GM19397 (cell line): Measurements from ENCODE around the gene ADM2.
"Not testable (repeated sequence)": the region's sequence is repeated elsewhere in the genome, so short reads cannot be mapped to it uniquely, and the experiment has no call there.

Experiments used
- ATAC-seq: cut with Tn5 transposase; IDR thresholded peaks from one replicate; pipeline ENCODE4 v1.9.1; 2021; ENCODE audit warnings: mild to moderate bottlenecking, moderate library complexity; ENCODE audit not compliant: unreplicated experiment

The ADM2 gene, protein sequence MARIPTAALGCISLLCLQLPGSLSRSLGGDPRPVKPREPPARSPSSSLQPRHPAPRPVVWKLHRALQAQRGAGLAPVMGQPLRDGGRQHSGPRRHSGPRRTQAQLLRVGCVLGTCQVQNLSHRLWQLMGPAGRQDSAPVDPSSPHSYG

DNA sequence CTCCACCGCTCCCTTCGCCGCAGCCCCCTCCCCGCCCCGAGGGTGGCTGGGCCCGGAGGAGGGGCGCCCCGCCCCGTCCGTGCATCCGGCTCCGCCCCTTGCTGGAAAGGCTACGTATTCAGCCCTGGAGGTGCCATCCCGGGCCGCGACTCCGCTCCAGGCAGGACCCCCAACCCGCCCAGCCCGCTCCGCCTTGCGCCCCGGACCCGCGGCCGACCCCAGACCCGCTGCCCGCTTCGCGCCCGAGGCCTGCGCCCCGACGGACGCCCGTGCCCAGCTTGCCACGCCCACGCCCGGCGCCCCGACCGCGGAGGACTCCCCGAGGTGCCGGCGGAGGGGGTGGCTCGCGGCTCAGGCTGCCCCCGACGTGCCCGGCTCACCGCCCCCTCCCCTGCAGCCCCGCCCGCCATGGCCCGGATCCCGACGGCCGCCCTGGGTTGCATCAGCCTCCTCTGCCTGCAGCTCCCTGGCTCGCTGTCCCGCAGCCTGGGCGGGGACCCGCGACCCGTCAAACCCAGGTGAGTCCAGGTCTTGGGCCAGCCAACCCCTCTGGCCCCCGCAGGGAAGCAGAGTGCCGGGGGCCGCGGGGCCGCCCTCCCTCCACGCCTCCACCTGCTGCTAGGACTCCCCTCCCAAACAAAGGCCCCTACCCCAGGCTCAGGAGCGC, at the start of gene ADM2:
TSS of gene ADM2 (plus strand) at position 104 of the 667 bp plus-strand sequence. CDS start at position 409, 305 bp downstream.
- no peak for ATAC-seq

DNA sequence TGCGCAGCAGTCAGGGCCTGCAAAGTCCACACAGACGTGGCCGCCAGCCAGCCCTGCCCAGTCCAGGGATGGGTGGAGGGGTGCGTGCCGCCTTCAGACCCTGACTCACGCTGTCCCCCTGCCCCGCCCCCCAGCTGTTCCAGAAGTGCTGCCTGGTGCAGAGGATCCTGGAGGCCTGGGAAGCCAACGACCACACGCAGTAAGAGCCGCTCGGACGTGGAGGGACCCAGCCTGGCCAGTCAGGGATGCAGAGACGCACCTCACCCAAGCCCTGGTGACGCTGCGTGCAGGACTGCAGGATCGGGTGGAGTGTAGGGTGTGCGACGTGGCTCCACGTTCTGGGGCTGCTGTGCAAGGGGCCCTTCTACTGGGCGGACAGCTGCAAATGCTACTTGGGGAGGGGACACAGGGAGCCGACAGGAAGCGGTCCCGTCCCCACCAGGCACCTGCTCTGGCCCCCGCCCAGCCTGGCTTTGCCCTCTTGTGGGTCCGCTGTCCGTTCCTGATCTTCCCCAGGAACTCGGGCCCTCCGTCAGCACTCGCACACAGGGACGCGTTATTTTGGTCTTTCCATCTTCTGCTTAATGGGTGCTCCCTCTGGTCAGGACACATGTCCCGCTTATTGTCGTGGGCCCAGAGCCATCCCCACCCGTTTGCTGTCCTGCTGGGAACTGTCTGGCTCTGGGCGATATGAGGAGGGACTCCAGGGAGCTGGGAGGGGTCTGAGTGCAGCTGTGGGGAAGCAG, 49.0 kb upstream of the ADM2 start:
- ATAC-seq = no peak

DNA sequence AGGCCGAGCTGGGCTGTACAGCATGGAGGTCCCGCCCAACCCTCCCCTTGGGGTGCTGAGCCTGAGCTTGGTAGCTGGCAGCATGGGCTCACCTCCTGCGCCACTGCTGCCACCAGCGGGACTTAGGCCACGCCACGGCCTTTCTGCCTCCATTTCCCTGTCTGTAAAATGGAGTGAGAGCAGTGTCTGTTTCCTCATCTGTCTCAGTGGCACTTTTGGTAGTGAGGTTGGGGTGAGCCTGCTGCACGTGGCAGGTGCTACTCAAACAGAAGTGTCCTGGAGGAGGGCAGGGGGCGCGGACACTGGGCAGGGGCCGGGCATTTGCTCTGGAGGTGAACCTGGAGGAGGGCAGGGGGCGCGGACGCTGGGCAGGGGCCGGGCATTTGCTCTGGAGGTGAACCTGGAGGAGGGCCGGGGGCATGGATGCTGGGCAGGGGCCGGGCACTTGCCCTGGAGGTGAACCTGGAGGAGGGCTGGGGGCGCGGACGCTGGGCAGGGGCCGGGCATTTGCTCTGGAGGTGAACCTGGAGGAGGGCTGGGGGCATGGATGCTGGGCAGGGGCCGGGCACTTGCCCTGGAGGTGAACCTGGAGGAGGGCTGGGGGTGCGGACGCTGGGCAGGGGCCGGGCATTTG, 48.3 kb upstream of the ADM2 start:
- ATAC-seq = not testable (repeated sequence)

DNA sequence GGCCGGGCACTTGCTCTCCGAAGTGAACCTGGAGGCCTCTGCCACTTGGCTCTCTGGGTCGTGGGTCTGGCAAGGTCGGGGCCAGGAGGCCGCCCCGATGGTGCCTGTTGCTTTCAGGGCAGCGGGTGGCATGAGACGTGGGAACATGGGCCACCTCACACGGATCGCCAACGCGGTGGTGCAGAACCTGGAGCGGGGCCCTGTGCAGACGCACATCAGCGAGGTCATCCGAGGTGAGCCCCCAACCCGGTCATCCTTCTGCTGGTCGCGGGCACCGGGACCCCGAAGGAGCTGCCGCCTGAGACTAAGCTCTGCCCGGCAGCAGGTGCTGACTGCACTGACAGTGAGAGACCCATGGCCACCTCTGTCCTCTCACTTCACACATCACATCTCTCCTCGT, 46.5 kb upstream of the ADM2 start:
- ATAC-seq = no peak

DNA sequence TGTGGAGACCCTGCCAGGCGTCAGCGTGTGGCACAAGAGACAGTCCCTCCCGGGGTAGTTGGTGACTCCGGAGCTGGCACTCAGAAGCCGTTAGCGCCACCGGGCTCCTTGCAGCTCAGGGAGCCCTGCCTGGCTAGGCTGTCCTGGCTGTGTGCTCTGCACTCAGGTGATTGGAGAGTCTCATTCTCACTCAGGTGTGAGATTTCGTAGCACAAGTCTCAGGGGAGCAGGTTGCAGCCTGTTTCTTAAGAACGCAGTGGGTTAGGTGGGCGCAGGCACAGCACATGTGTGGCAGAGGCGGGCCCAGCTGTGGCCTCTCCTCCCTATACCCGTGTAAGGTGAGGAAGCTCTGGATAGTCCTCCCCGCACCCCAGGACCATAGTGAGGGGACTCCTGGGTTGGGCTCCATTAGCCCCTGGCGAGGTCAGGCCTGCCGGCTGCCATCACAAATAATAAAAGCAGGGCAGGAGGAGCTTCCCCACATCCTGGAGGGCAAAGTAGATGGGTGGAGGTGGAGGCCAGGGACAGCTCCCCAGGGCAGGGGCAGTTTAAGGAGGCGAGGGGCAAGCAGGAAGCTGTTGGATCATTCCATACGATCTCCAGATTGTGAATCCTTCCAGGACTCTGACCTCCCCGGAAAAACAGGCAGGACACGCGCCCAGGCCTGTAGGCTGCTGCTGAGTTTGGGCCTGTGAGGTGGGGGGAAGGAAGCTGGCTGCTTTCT, 45.9 kb upstream of the ADM2 start:
- ATAC-seq = no peak

DNA sequence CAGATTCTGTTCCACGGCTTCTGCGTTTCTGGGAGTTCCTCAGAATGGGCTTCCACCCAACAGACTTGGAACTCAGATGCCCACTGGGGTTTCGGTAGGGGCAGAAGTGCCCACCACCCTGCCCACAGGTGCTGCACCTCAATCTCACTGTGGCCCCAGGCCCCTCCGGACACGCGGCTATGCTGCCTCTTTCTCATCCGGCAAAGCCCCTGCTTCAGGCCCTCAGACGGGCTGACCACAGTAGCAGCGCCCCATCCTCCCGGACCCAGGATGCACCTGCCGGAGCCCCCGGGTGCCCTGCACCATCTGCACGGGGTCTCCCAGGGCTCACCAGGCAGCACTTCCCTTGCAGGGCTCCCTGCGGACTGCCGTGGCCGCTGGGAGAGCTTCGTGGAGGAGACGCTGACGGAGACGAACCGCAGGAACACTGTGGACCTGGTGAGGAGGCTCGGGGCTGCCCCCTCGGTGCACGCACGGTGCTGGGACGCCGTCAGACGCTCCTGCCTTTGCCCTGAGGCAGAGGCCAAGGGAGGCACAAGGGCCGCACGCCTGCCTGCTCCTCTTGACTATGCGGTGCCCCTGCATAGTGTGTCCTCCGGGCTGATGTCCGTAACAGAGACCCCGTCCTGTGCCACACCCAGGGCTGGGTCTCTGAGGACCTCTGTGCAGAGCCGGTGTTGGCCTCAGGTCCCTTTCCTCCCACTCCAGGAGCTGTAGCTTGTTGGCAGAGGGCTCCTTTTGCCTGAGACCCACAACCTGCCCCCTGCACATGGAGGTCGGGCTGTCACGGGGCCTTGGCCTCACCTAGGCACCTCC, 45.1 kb upstream of the ADM2 start:
- ATAC-seq = no peak

DNA sequence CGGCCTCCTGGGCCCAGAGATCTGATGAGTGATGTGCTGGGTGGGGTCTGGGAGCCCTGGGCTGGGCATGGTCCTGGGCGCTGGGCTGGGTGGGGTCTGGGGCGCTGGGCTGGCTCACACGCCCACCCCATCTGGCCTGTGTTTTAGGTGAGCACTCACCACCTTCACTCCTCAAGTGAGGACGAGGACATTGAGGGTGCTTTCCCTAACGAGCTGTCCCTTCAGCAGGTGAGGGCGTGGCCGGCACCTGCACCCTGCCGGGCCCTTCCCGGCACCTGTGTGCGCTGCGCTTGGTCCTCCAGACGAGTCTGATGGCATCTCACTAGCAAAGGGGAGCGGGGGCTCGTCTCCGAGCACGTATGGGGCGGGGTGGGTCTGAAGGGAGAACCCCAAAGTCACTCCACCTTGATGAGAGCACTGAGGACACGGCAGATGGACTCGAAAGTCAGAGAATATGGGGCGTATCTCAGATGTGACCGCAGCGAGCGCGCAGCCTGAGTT, 44.5 kb upstream of the ADM2 start:
- no peak for ATAC-seq

DNA sequence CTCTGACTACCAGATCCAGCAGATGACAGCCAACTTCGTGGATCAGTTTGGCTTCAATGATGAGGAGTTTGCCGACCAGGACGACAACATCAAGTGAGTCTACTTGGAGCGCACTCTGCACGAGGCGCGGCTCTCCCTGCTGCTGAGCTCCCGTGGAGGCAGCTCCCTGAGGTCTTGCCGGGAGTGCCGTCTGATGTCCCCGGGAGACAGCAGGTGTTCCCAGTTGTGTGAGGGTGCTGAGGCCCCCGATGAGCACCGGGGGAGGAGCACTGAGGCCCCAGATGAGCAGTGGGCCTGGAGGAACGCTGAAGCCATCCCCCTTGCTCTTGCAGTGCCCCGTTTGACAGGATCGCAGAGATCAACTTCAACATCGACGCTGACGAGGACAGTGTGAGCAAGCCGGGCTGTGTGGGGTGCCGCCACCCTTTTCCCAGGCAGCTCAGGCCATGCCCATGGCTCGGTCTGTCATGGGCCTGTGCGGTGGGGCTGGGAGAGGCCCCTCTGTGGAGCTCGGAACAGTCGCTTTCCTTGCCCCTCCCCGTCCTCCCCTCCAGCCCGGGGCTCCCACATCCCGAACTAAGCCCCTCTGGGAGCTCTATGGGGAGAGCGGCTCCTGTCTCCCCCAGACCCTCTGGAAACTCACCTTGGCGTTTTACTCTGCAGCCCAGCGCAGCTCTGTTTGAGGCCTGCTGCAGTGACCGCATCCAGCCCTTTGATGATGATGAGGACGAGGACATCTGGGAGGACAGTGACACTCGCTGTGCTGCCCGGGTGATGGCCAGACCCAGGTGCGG, 43.6 kb upstream of the ADM2 start:
- no peak for ATAC-seq

DNA sequence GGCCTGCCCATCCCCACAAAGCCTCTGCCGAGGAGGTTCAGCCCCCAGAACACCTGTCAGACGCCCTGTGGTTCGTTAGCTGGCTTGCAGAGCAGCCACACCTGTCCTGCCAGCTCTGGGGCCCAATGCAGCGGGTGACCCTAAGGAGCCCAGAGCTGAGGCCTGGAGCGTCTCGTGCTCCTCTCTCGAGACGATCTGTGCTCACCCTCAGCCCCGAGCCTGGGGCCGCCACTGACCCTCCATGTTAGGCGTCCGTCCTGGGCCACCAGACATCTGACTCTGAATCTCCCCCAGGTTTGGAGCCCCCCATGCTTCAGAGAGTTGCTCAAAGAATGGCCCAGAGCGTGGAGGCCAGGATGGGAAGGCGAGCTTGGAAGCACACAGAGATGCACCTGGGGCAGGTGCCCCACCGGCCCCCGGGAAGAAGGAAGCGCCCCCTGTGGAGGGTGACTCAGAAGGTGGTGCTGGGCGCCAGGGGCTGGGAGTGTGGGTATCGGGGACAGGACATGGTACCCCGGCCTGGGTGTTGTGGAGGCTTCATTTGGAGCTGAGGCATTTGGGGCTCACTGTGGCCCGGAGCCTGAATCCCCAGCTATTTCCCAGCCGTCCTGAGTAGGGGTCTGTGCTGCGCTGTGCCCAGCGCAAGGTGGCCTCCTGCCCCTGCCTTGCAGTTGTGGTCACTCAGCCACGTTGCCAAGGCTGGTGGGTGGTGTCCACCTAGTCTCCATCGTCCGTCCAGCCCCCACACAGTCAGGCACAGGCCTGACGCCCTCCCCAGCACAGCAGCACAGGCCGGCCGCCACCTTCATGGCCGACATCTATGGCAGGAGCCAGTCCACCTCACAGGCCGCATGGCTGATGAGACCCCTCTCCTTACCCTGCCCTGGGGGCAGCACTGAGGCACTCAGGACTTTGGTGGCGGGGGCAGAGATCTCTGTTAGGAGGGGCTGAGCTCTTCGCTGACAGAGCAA, 42.8 kb upstream of the ADM2 start:
- ATAC-seq = no peak

DNA sequence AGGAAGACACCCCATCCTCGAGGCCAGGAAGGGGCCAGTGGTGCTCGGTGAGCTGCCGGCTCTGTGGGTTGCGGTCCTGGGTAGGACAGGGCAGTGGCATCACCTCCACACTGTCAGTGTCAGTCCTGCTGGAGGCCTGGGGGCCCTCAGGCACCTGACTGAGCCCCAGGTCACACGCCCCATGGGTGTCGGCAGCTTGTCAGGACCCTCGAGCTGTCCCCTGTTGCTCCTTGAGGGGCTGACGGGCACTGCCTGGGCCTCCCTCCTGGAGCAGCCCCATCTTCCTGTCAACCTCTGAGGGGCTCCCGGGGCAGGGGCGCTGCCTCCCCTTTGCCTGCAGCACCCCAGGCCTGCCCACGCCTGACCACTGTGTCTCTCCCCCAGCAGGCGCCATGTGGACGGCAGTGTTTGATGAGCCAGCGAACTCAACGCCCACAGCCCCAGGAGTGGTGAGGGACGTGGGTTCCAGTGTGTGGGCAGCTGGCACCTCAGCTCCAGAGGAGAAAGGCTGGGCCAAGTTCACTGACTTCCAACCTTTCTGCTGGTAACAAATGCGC, 42.0 kb upstream of the ADM2 start:
- ATAC-seq = no peak

DNA sequence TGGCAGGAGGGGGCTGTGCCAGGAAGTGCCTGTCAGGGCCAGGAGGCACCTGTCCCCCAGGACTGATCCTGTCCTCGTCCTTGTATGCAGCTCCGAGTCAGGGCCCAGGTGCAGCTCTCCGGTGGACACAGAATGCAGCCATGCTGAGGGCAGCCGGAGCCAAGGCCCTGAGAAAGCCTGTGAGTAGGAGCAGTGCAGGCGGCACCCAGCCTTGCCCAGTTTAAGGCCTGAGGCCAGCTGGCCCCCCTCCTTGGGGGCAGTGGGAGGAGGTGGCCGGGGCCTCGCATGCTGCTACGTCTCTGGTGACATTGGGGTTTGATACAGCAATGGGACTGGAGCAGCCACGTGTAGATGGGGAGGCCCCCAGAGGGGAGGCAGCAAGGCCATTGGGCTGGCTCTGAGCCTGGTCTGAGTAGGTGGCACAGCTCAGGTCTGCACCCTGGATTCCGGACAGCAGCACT, 41.4 kb upstream of the ADM2 start:
- no peak for ATAC-seq

DNA sequence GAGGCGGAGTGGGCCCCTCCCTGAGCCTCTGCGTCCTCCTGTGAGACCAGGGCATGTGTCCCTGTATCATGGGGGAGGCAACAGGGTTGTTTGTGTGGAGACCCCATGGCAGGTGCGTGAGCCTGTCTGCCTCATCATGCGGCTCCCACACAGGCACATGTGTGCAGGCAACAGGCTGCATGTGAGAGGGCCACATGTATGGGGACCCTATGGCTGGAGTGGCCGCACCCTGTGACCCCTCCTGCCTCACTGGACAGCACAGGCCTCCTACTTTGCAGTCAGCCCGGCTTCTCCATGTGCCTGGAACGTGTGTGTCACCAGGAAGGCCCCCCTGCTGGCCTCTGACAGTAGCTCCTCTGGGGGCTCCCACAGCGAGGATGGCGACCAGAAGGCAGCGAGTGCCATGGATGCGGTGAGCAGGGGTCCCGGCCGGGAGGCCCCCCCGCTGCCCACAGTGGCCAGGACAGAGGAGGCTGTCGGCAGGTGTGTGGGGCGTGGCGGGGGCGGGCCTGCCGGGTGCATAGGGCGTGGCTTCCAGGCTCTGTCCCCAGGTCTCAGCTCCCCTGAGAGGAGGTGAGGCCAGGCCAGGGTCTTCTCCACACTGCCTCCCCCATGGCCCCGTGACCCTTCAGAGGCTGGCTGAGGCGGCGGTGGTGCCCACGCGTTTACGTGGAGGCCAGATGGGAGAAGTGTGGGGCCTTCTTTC, 40.6 kb upstream of the ADM2 start:
- ATAC-seq = no peak

DNA sequence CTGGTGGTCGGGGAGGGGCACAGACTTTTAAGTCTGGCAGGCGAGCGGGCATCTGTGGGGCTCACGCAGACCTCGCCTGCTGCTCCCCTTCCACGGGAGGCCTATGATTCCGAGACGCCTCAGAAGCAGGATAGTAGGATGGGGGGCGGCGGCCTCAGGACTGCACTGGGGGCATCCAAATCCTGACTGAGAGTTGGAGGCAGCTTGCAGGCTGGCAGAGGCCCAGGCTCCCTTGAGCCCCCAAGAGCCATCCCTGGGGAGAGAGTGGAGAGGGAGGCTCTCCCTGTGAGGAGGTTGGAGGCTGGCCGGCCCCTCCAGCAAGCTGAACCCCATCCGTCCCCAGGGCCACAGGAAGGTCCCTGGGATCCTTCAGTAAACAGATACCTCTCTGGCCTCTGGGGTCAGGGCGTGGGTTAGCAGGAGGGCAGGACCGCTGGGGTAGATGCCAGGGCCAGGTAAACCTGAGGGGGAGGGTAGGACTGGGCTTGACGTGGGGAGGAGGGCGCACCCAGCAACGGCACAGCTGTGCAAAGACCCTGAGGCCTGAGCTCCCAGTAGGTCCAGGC, 39.8 kb upstream of the ADM2 start:
- no peak for ATAC-seq

DNA sequence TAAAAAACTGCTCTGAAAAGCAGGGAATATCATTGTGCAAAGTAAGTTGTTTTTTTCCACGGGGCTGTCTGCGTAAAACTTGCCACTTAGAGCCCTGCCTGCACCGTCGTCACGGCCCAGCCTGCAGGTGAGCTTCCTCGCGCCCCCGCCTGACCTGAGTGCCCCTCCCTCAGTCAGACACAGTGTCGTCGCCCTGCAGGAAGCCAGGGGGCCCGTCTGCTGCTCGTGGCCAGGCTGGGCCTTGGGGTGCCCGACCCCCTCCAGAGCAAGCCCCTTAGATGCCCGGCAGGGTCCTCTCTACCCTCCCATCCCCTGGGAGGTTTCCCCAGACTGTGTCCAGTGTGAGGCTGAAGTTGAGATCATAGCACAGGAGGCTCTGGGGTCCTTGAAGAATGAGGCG, 38.1 kb upstream of the ADM2 start:
- no peak for ATAC-seq

DNA sequence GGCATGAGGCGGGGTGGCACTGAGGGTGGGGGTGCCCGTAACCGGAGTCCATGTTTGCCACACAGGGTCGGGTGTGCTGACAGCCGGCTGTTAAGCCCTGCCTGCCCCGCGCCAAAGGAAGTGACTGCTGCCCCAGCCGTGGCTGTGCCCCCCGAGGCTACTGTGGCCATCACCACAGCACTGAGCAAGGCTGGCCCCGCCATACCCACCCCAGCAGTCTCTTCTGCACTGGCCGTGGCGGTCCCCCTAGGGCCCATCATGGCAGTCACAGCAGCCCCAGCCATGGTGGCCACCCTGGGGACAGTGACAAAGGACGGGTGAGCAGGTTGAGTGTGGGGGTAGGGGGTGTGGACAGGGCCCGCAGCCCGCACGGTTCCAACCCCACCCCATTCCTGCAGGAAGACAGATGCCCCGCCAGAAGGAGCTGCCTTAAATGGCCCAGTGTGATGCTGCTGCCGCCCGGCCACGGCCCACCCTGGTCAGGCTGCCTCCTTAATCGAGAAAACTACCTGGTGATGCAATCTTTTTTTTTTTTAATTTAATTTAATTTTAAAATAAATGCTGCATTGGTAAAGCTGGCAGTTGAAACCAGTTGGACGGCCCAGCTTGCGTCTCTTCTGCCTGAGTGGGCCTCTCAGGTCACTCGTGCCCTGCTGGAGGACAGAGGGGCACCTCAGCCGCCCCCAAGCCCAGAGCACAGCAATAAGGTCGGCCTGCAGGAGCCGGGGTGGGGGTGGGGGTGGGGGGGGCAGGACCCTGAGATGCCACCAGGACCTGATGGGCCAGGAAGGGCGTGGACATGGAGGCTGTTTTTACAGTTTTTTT, 37.3 kb upstream of the ADM2 start:
- no peak for ATAC-seq

DNA sequence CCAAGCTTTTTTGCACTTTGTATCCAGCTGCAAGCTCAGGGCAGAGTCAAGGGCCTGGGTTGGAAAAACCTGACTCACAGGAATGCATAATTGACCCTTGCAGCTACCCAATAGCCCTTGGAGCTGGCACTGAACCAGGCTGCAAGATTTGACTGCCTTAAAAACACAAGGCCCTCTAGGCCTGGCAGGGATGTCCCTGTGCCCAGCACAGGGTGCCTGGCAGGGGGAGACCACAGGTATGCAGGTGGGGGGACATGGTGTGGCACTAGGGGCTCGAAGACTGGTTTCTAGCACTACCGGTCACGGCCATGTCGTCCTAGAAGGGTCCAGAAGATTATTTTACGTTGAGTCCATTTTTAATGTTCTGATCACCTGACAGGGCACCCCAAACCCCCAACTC, 36.7 kb upstream of the ADM2 start:
- no peak for ATAC-seq
